GM12801 (cell line): ENCODE measurements around the gene SERPINA6.

Experiments used
- TF ChIP-seq, protein P1 (sequence below): IDR thresholded peaks from one replicate; pipeline ENCODE4 v1.5.1; 2011; ENCODE audit warnings: control low read depth; ENCODE audit not compliant: insufficient read length; ENCODE audit errors: extremely low read depth

The SERPINA6 gene

DNA sequence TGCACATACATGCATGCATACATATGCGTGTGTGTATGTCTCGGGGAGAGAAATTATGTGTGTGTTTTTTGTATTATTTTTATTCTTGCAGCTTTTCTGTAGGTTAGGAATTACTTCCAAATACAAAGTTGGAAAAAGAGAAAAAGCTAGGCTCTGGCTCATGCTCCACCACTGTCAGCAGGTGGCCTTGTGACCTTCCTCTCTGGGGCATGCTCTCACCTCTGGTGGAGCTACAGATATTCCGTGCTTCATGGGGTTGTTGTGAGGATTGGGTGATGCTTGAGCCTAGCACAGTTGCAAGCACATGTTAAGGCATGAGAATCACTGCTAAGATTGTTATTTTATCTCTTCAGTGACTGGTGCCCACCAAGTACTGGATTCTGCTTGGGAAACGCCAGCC, 6.7 kb upstream of the SERPINA6 start:
- TF ChIP-seq, protein P1, sequence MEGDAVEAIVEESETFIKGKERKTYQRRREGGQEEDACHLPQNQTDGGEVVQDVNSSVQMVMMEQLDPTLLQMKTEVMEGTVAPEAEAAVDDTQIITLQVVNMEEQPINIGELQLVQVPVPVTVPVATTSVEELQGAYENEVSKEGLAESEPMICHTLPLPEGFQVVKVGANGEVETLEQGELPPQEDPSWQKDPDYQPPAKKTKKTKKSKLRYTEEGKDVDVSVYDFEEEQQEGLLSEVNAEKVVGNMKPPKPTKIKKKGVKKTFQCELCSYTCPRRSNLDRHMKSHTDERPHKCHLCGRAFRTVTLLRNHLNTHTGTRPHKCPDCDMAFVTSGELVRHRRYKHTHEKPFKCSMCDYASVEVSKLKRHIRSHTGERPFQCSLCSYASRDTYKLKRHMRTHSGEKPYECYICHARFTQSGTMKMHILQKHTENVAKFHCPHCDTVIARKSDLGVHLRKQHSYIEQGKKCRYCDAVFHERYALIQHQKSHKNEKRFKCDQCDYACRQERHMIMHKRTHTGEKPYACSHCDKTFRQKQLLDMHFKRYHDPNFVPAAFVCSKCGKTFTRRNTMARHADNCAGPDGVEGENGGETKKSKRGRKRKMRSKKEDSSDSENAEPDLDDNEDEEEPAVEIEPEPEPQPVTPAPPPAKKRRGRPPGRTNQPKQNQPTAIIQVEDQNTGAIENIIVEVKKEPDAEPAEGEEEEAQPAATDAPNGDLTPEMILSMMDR = no peak

DNA sequence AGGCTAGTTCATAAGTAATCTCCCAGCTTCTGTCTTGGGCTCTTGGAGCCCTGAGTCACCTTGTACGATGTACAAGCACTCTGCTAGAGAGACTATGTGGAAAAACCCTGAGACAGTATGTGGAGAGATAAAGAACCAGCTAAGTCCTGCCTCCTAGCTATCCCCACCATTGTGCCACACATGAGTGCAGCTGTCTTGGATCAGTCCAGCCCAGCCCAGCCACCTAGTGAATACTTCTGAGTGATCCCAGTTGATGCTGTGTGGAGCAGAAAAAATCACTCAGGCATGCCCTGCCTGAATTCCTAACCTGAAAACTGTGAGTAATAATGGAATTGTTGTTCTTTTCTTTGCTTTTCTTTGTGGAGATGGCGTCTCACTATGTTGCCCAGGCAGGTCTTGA, 5.1 kb upstream of the SERPINA6 start:
- TF ChIP-seq, protein P1 = no peak

DNA sequence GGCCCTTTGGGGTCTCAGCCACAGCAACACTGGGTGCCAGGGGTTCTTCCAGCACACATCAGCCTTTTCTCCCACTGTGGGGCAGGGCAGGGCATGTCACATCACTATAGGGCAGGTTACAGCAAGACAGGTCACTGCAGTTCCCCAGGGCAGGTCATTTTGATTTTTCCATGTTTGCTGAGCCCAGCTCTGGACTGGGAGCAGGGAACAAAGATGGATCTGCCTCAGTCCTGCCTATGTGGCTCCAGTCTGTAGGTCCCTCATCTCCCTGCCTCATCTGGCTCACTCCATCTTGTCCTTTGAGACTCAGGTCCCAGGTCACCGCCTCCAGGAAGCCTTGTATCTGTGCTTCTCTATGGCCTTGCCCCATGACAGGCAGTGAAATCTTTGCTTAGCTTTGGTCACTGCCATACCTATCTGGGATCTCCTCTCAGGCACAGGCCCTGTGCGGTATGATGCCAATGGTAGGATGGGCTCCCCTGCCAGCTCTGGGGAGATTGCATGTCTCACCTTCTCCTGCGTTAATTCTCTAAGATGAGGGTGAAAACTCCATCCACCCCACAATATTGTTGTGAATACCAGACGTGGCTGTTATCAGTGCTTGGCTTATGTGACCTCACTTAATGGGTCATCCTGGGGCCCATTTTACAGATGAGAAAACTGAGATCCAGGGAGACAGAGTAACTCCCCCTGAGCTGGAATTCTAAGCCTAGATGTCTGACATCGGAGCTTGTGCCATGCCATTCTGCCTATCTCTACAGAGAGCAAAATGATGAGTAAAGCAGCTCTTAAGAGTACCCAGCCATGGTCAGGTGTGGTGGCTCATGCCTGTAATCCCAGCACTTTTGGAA, 1.5 kb downstream of the SERPINA6 start:
- TF ChIP-seq, protein P1 = no peak

DNA sequence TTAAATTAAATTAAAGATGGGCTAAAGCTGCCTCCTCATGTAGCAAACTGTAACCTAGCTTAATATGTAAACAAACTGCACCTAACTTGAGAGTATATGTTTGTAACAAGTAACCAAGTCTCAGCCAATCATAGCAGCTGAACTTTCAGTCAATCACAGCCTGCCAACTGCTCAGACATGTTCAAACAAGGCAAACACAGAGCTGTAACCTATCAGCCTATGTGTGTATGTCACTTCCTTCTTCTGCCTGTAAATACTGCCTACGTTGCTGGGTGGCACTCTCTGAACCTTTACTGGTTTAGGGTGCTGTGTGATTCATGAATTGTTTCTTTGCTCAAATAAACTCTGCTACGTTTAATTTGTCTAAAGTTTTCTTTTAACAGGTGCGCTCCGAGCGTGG, 2.9 kb downstream of the SERPINA6 start:
- TF ChIP-seq, protein P1 = no peak

DNA sequence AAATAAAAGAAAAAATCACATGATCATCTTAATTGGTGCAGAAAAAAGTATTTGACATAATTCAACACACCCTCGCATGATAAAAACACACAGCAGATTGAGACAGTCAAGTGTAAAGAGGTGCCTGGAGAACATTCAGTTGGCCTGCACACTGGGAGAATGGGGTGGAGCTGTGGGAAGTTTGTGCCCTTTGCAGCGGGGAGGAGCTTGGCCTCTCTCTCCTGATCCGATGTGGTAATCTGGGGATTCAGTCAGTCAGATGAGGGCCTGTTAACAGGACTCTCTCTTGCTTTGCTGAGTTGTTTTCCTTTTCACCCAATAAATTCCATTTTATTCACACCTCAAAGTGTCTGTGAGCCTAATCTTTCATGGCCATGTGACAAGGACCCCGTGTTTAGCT, 5.9 kb downstream of the SERPINA6 start:
- TF ChIP-seq, protein P1 = no peak

DNA sequence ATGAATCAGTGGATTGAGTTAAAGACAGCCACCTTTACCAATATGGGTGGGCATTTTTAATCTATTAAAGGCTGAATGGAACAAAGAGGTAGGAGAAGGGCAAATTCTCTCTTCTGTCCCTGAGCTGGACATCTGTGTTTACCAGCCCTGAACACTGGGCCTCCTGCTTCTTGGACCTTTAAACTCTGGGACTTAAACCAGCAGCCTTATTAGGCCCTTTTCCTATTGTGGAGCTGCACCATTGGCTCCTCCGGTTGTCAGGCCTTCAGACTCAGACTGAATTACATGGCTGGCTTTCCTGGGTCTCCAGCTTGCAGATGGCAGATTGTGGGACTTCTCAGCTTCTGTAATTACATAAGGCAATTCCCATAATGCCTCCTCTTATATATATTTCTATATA, 6.4 kb downstream of the SERPINA6 start:
- TF ChIP-seq, protein P1 = no peak

DNA sequence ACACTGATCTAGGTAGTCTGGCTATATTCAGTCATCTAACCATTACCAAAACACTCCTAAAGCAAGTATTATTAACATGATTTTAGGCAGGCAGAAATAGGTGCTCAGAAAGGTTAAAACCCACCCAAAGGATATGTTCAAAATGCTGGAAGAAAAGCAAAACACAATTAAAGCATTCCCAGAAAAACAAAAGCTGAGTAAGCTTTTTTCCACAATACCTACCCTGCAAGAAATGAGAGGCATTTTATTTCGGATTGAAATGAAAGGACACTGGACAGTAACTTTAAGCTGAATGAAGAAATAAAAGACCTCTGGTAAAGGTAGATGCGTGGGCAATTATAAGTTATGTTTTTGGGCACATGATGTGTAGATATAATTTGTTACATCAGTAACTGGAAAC, 8.2 kb downstream of the SERPINA6 start:
- TF ChIP-seq, protein P1 = no peak
